HG02981 (cell line): Measurements from ENCODE around the gene PTPN9.

ENCODE experiments used
- ATAC-seq: cut with Tn5 transposase; IDR thresholded peaks from one replicate; pipeline ENCODE4 v1.9.1; 2021; ENCODE audit warnings: mild to moderate bottlenecking, moderate library complexity; ENCODE audit not compliant: unreplicated experiment

PTPN9 gene

GRCh38 chr15:75425966-75426500 lies 153.1 kb downstream of the PTPN9 start:
- ATAC-seq: no peak

- no peak for ATAC-seq
Measured at GRCh38 chr15:75422554-75422953, 156.6 kb downstream of the PTPN9 start.

GRCh38 chr15:75420698-75421097 lies 158.4 kb downstream of the PTPN9 start:
- no peak for ATAC-seq

- ATAC-seq: no peak
Measured at GRCh38 chr15:75416584-75416983, 162.5 kb downstream of the PTPN9 start.
